GM21737 (cell line): ENCODE results near the gene PIGW.

Experiments used
- ATAC-seq: cut with Tn5 transposase; IDR thresholded peaks from one replicate; pipeline ENCODE4 v1.9.1; 2021; ENCODE audit warnings: mild to moderate bottlenecking, moderate library complexity; ENCODE audit not compliant: unreplicated experiment

The PIGW gene, protein sequence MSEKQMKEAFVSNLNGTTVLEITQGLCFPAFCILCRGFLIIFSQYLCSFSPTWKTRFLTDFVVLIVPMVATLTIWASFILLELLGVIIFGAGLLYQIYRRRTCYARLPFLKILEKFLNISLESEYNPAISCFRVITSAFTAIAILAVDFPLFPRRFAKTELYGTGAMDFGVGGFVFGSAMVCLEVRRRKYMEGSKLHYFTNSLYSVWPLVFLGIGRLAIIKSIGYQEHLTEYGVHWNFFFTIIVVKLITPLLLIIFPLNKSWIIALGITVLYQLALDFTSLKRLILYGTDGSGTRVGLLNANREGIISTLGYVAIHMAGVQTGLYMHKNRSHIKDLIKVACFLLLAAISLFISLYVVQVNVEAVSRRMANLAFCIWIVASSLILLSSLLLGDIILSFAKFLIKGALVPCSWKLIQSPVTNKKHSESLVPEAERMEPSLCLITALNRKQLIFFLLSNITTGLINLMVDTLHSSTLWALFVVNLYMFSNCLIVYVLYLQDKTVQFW

DNA sequence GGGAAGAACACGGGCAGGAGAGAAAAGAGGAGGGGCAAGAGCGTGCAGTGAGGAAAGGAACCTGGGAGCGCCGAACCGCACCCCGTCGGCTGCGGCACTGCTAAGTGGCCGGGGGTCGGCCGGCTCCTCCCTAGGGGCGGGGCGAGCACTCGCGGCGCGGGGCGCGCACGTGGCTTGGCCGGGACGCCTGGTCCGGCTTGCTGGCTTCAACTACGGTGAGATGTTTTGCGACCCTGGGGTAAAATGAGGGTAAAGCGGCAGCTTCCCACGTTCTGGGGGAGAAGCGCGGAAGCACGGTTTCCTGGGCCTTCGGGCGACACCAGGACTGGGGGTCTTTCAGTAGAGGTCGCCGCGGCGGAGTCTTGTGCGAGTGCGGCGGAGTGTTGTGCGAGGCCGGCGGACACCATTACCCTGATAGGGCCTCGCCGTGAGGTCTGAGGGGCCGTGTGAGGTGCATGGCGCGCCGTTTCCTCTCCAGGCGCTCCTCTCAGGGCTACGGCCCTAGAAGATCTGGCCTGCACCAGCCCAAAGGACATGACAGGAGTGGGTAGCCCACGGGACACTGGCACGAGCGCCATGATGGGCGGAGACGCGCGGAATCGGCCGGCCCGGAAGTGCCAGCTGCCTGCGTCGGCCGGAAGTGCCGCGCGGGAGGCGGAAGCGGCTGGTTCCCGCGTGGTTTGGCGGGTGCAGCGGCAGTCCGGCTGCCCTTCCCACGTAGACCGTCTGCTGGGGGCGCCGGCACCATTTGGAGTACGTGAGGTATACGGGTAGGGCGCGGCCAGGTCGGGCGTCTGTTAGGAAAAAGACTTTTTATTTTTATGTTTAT, at the start of gene PIGW, which contains the start of gene MYO19:
Gene PIGW, plus strand, starts transcription at position 148 of the 829 bp plus-strand sequence. CDS start 2,115 bp downstream, outside the sequence.
Gene MYO19, minus strand, starts transcription at position 29 of the 829 bp plus-strand sequence. CDS start 2,330 bp downstream, outside the sequence.
- ATAC-seq, result peak; percentile 59

DNA sequence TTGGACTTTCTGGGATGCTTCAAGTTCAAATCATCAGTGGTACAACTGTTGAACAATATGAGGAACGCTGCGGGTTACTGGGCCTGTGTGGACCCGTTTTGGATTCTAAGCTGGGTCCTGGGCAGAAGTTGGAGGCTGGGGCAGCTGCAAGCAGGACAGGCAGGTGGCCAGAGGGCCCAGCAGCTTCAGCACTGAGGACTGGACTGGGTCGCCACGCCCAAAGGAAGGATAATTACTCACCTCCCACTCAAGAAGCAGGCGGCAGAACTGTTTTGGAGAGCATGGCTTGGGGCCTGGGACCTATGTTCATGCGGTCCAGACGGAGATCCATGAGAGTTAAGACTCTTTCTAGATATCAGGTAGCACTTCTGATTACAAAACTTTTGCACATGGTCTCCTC, 49.8 kb upstream of the PIGW start:
- no peak for ATAC-seq

DNA sequence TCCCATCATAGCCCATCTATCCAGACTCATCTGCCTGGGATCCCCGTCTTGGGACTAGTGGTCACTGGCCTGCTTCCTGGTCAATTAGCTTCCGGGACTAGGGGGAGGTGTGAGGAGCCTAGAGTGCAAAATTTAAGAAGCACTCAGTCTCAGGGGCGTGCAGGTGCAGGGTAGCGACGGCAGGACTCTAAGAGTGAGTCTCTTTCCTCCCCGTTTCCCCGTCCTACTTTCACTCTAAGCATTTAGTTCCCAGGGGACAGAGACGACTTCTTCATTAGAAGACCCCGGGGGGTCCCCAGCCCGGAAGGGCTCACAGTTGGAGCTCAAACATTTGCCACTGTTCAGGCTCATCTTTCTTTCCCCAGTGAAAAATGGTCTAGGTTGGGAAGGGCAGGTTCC, 49.0 kb upstream of the PIGW start:
- no peak for ATAC-seq

DNA sequence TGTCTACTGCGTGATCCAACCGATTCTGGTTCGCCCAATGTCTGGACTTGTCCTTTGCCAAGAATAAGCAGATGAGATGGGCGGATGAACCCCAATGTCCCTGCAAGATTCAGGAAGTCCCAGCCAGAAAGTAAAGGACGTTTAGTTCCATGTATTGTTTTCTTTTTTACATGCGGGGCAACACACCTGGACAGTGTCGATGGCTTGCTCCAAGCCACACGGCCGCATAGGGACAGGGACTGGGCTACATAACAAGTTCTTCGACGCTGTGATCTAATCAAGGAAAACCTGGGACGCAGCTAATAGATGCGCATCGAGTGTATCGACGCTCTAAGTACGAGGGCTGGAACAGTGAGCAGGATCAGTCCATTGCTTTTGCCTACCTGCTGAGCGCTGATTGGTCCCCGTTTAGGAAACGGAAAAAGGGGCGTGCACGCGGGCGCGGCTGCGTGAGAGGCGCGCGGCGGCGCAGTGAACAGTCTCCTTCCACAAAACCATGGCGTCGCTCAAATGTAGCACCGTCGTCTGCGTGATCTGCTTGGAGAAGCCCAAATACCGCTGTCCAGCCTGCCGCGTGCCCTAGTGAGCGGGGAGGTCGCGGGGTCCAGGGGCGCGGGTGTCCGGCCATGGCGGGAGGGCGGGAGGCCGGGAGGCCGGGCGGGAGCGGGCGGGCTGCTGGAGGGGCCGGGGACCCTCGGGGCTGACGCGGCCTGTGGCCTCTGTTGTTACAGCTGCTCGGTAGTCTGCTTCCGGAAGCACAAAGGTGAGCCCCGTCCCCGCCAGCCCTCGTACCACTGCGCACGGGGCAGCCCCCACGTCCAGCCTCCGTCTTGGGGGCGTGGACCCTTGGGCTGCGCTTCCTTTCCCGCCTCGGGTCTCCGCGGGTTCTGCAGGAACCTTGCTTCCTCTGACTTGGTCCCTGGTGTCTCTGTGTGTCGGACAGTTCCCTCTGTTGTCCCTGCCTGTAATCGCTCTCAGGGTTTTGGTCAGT, 48.3 kb upstream of the PIGW start, which contains the start of gene ZNHIT3:
Gene ZNHIT3, plus strand, starts transcription at position 478 of the 991 bp plus-strand sequence. Its CDS starts 19 bp downstream, at position 497.
- peak; percentile 89 for ATAC-seq

DNA sequence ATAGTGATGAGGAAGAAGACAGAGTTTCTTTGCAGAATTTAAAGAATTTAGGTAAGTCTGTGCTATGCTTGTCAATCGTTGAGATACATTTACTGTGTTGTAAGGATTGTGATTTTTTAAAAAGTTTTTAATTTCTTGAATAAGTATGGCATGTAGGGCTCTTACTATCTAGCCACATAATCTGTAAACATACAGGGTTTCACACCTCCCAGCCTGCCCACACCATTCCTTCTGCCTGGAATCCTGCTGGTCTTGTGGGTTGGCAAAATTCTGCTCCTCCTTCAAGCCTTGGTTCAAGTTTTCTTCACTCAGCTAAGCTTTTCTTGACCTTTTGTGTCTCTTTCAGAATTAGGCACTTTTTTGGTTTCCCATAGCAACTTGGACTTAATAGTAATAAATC, 40.8 kb upstream of the PIGW start:
- no peak for ATAC-seq

DNA sequence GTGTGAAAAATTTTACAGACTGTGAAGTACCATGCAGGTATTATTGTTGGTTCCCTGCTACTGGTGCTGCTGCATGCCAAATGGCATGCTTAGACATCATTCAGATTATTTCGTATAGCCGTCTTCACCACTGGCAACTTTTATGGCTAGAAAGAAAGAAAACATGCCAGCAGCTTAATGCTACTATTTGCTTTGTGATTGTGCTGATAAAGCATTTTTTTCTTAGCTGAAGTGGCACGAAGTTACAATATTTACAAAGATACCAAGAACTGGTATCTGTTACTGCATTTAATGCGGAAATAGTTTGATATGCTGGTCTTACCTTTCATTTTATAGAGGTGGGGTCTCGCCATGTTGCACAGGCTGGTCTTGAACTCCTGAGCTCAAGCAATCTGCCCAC, 40.1 kb upstream of the PIGW start:
- no peak for ATAC-seq

DNA sequence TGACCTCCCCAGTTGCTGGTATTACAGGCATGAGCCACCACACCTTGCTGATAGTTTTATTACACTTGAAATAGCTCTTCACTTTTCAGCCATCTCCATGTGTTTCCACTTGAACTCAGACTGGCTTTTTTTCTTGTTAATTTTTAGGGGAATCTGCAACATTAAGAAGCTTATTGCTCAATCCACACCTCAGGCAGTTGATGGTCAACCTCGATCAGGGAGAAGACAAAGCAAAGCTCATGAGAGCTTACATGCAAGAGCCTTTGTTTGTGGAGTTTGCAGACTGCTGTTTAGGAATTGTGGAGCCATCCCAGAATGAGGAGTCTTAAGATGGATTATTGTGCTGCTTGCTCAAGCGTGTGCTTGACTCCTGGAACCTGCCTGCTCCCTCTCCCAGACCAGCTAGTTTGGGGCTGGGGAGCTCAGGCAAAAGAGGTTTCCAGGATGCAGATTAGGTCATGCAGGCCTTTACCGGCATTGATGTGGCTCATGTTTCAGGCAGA, 39.7 kb upstream of the PIGW start:
- ATAC-seq, result no peak

DNA sequence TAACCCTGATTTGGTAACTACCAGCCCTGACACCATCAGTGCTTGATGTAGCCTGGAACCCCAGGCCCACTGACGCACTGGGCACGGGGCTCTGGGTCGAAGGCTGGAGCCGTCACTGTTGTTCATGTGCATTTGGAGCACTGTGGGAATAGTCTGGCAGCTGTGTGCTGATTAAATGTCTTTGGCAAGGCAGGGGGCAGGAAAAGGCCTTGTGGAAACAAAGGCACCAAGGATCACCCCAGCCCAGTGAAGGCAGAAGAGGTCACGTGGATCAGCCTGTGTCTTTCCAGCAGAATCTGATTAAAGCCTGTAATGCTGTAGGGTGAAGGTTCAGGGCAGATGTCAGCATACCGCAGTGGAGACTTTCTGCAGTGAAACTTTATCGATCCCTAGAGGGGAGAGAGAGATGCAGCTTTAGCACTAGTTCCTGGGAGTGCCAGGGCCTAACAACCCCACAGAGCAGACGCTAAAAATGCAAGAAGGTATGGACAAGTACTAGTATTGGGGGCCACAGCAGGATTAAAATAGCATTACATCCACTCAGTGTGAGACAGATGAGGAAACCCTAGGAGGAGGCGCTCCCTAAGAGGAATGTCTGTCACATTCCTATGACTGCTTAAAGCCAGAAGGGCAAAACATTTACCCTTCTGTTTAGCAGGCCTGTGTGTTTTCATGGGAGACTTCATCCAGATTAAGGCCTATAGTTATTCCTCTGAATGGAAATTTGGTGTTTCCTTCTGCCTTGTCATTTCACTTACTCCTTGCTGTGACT, 38.6 kb upstream of the PIGW start:
- no peak for ATAC-seq

DNA sequence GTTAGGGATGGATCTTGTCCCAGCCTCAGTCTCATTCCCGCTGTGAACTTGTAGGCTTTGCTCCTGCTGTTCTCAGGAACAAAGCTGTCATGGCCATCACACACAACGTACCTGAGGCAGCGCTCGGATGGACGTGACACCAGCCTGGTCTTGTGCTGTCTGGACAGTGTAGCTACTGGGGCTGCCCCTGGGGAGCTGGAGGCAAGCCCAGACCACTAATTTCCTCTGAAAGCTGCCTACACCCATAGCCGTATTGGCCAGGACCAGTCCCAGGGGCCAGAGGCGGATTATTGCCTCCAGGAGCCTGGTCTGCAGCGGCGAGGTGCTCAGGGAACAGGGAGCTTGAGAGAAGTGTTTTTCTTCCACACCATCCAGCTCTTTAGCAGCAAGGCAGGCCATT, 36.6 kb upstream of the PIGW start:
- no peak for ATAC-seq

DNA sequence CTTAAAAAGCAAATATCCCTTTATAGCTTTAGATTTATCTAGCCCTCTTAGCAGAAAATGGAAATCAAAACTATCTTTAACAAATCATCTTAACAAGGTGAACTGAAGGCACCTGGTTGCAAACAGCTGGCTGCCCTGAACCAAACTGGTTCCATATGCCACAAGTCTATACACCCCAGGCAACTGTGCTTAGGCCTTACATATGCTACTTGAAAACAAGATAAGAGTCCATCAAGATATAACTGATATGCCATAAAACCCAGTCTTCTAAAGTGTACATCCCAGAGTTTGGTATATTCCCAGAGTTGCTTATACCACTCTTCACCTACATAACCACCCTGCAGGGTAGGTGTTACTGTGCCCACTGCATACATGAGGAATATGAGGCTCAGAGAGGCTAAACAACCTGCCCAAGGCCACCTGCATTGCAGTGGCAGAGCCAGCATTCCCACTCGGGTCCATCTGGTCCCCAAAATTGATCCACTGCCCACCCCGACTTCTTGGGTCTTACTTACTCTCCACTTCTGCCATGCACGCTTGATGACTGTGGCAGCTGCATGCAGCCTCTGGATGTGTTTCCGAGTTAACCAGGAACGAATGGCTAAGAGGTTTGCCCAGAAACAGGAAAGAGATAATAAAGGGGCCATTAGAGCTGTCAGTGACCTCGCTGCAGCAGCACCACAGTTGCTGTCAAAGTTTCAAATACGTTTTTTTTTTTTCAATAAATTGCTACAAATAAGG, 36.1 kb upstream of the PIGW start:
- no peak for ATAC-seq

DNA sequence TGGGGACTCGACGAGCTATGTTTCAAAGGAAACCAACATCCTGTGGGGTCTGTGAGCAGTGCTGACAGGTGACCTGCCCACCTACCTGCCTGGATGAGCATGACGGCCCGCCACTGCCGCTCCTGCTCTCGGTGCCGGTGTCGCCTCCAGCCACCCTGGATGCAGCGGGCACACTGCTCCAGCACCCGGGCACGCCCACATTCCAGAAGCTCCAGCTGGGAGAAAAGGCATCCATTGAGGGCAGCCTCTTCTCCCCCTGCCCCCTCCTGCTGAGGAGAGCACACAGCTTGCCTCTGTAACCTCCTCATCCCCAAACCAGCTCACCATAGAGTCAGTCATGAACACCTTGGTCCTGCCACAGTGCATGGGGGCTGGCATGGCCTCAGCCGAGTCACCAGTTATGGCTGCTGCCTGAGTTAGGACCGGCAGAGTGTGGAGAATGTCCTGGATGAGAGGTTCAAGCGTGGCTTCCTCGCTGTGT, 34.0 kb upstream of the PIGW start:
- no peak for ATAC-seq

DNA sequence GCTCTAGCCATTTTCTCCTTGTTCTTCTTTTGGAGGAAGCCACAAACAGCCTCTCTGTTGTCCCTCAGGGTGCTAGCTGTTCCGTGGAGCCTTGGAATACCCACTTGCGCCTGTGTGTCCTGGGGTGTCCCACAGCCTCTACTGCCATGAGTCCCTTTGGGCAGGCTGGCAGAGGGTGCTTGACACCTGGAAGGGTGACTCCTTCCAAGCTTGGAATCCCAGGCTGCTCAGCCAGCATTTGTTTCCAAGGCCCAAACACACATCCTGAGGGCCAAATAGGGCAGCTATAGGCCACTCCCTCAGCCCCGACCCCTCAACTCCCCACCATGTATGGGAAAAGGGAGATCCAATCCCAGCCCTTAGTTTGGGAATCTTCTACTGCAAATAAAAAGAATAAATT, 33.4 kb upstream of the PIGW start:
- no peak for ATAC-seq

DNA sequence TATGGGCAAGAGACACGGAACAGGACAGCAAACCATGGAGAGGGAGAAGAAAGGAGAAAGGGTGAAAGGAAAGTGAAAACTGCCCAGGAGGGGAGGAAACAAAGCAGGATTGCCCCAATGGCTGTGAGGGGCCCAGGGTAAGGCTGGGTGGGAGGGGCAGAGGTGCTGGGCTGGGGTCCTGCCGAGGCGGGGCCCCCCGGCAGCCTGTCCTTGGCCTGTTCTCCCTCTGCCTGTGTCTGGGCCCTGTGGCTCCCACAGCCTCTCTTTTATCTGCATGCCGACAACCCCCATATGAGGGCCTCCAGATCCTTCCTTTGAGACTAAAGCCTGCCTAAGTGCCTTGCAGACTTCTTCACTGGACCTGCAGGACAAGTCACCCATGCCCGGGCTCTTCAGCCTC, 32.8 kb upstream of the PIGW start:
- no peak for ATAC-seq

DNA sequence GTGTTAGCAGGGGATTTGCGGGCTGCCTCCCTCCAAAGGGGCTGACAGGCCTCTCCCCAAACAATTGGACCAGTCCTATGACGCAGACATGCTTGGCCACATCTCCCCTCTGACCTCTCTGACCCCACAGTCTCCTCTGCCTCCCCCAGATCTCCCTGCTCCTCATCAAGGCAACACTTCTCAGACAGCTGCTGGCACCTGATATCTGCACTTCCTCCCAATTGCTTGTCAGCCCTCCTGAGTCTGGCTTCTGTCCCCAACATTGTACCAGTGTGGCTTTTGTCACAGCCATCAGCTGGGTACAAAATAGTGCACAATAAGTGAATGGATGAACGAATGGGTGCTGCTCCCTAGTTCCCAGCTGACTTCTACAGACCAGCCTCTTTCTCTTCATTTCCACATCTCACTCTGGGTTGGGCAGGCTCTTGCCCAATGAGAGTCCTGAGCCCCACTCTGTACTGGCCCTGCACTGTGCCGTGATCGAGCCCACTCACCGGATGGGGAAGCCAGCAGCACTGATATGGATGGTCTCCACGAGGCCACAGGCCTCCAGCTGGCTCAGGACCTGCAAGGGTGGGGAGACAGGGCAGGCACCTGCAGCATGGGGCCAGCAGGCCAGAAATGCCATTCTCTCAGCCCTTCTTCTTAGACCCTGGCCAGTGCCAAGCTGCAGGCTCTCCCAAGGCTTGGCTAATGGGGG, 31.2 kb upstream of the PIGW start:
- no peak for ATAC-seq

DNA sequence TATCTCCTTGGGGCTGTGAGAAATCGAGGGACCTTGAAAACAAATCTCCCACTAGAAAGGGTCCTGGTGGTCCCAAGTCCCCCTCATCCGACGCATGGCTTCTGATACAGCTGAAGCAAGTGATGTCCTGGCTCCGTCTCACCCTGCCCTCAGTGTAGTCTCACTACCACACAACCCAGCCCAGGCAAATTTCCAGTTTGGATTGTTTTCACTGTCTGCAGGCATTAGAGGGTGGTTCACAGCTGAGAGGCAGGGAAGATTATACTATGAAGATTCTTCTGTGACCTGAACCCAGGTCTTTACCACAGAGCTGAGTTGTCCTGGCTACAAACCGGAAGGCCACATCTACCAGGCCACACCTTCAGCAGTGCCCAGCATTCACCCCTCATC, 30.6 kb upstream of the PIGW start:
- ATAC-seq, result no peak

DNA sequence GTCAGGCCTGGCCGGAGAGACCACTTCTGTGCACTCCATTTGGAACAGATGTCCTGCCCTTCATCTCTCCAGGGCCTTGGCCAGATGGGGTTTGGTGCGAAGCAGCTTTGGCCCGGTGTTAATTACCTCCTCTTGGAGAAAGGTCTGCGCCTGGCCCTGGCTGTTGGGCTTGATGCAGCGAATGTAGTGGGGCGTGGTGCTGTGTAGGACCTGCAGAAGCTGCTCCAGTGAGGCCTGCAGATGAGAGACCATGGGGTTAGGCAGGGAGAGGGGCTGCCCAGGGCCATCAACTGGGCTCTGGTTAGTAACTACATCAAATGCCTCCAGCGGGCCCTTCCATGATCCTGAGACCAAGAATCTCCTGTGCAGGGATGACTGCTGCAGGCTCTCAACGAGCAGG, 29.6 kb upstream of the PIGW start:
- no peak for ATAC-seq

DNA sequence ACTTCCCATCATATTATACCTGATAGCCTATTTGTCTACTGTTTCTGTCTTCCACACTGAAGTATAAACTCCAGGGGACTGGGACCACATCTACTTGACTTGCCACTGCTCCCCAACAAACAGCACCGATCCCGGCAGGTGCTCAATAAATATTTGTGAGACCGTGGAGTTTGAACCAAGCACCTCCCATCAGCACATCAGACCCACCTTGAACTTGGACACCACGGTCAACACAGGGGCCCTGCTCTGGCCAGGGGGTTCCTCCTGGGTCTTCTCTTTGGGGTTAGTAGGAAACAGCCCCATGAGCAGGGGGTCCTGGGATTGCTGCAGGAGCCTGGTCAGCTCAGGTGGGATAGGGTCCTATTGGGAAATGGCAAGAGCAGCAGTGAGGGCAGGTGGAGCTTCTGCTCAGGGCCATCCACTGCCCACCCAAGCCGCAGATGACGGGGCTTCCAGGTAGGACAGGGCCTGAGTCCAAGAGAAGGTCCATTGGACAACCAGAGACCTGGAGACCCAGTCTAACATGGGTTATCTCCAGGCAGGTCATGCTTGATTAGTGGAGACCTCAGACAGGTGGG, 28.4 kb upstream of the PIGW start:
- ATAC-seq, result no peak

DNA sequence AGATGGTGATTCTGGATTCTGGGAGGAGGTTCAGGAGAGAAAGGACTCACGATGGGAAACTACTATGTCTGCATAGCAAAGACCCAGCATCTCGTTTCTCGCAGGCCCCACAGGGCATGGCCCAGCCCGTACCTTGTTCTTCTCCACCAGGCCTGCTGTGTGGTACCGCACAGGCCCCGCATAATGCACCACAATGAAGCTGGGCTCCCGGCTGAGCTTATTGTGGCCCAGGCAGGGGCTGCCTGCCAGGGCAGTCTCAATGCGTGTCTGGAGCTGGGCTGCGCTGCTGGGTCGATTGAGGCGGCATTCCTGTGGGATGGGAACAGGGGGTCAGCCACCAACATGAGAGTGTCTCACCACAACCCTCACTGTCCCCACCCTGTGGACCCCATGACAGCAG, 28.0 kb upstream of the PIGW start:
- no peak for ATAC-seq
